A549 (cell line): ENCODE measurements around the gene CDC6. TPM values are rescaled to one million over a fixed set of nuclear protein-coding genes. Genes with fewer than 3 reads are reported as not detected.

Source experiments
- ATAC-seq, 2 experiments: fragments of 200-7000 bp in 1 of 2; fragments of >200 bp in 1 of 2; cut with Nextera tagmentation in 1 of 2; cut with Tn5 transposase in 1 of 2; 3 replicates each; pipeline versions ENCODE4 v1.8.0 to v1.9.1; 2018 to 2020; ENCODE audit warnings: mild to moderate bottlenecking in 1 of 2, moderate library complexity in 1 of 2
- CTCF ChIA-PET: fragments of 300-600 bp; sonication (Branson Sonifier 250); formaldehyde crosslinking; extraction: SDS; loops from one replicate; lab custom pipeline; 2021; ENCODE audit warnings: antibody characterized with exemption, inconsistent platforms; lab: Yijun Ruan, JAX
- POLR2A ChIA-PET: fragments of 350-600 bp; formaldehyde crosslinking; extraction: SDS; loops from one replicate; lab custom pipeline; 2021; ENCODE audit warnings: antibody characterized with exemption, inconsistent platforms; lab: Yijun Ruan, JAX
- DNase-seq, 2 experiments: peaks; one replicate each; pipeline versions ENCODE4 v3.0.0 to v3.0.0-alpha.2; 2011 to 2016; ENCODE audit warnings: low read depth in 1 of 2, low spot score in 1 of 2
- FAIRE-seq: peaks from 2 replicates; lab custom pipeline; 2011; peaks lifted over from hg19 to GRCh38; lab: Jason Lieb, UNC
- H3K27ac ChIP-seq, 2 experiments: fragments of >200 bp; sonication (Bioruptor Twin); formaldehyde crosslinking; 3 replicates each; pipeline ENCODE4 v1.5.1; 2016 to 2017
- H3K4me1 ChIP-seq: fragments of >200 bp; sonication (Bioruptor Twin); formaldehyde crosslinking; 3 replicates; pipeline ENCODE4 v1.6.1; 2016
- H3K4me2 ChIP-seq: fragments of >200 bp; sonication (Bioruptor Twin); formaldehyde crosslinking; 3 replicates; pipeline ENCODE4 v1.6.1; 2016
- H3K4me3 ChIP-seq: fragments of >200 bp; sonication (Bioruptor Twin); formaldehyde crosslinking; 3 replicates; pipeline ENCODE4 v1.5.1; 2016
- H3K9me3 ChIP-seq: fragments of >200 bp; sonication (Bioruptor Twin); formaldehyde crosslinking; 3 replicates; pipeline ENCODE4 v1.6.1; 2016
- CEBPB ChIP-seq, 2 experiments: fragments of >200 bp in 1 of 2; sonication (Bioruptor Twin) in 1 of 2; formaldehyde crosslinking in 1 of 2; IDR thresholded peaks; 2 replicates each; pipeline ENCODE4 v1.6.1; 2012 to 2016
- EP300 ChIP-seq, 2 experiments: fragments of >200 bp; sonication (Bioruptor Twin); formaldehyde crosslinking; IDR thresholded peaks; 2 replicates in 1 of 2; 3 replicates in 1 of 2; pipeline ENCODE4 v1.6.1; 2016 to 2017
- HOXB13 ChIP-seq: fragments of 250-450 bp; sonication (Bioruptor Pico); IDR thresholded peaks from 2 replicates; pipeline ENCODE4 v1.5.0; 2020; ENCODE audit warnings: low read depth, mild to moderate bottlenecking, moderate library complexity
- JUN ChIP-seq, 2 experiments: fragments of >200 bp; sonication (Bioruptor Twin); formaldehyde crosslinking; IDR thresholded peaks; 2 replicates in 1 of 2; 3 replicates in 1 of 2; pipeline ENCODE4 v1.6.1; 2016 to 2017
- KDM1A ChIP-seq: fragments of 200-600 bp; sonication (generic); IDR thresholded peaks from 2 replicates; pipeline ENCODE4 v1.6.1; 2016; ENCODE audit warnings: low read depth, mild to moderate bottlenecking
- MAFK ChIP-seq: fragments of 450-650 bp; IDR thresholded peaks from 2 replicates; pipeline ENCODE4 v1.6.1; 2014; ENCODE audit not compliant: partially characterized antibody
- MYC ChIP-seq: IDR thresholded peaks from 2 replicates; pipeline ENCODE4 v1.6.1; 2012; ENCODE audit warnings: mild to moderate bottlenecking, inconsistent platforms, low read length, improper control_type of control experiment, borderline replicate concordance
- SREBF2 ChIP-seq: fragments of 450-650 bp; IDR thresholded peaks from 2 replicates; pipeline ENCODE4 v1.6.1; 2014; ENCODE audit warnings: mild to moderate bottlenecking, moderate library complexity
- ZNF302 ChIP-seq: fragments of 250-450 bp; sonication (Bioruptor Pico); IDR thresholded peaks from 2 replicates; pipeline ENCODE4 v1.9.0; 2021; ENCODE audit warnings: inconsistent platforms, mild to moderate bottlenecking, moderate library complexity
- WGBS: methylation state at CpG from one replicate; pipeline ENCODE4 v1.1.6; 2017; ENCODE audit errors: missing lambda C conversion rate; 5-methylcytosine and 5-hydroxymethylcytosine counted together
- polyA plus RNA-seq, 4 experiments: library from polyadenylated mRNA; depleted of rRNA in 3 of 4; stranded (reverse); fragments of >200 nt; fragmentation: RNase III in 1 of 4; extraction: RNeasy Plus Mini Kit Qiagen cat#74134 plus additional on column Dnase treatment in 1 of 4; gene quantifications; 2 replicates in 3 of 4; 3 replicates in 1 of 4; pipeline ENCODE4 v1.2.3, GENCODE V29; 2011 to 2017
- TF ChIP-seq, protein P1 (sequence below): IDR thresholded peaks from 2 replicates; pipeline ENCODE4 v1.6.1; 2012; ENCODE audit warnings: low read depth, borderline replicate concordance
- TF ChIP-seq, protein P2 (sequence below): IDR thresholded peaks from 2 replicates; pipeline ENCODE4 v1.6.1; 2012
- TF ChIP-seq, protein P3 (sequence below): fragments of >200 bp; sonication (Bioruptor Twin); formaldehyde crosslinking; IDR thresholded peaks from 3 replicates; pipeline ENCODE4 v1.6.1; 2016
- TF ChIP-seq, protein P4 (sequence below): fragments of 250-450 bp; sonication (Bioruptor Pico); IDR thresholded peaks from 2 replicates; pipeline ENCODE4 v1.5.0; 2020; ENCODE audit warnings: low read depth, mild to moderate bottlenecking, moderate library complexity

The CDC6 gene
- polyA plus RNA-seq, 2 of the 4 experiments (the other 2 are of a cell fraction), result 67.0 to 79.5 TPM

DNA sequence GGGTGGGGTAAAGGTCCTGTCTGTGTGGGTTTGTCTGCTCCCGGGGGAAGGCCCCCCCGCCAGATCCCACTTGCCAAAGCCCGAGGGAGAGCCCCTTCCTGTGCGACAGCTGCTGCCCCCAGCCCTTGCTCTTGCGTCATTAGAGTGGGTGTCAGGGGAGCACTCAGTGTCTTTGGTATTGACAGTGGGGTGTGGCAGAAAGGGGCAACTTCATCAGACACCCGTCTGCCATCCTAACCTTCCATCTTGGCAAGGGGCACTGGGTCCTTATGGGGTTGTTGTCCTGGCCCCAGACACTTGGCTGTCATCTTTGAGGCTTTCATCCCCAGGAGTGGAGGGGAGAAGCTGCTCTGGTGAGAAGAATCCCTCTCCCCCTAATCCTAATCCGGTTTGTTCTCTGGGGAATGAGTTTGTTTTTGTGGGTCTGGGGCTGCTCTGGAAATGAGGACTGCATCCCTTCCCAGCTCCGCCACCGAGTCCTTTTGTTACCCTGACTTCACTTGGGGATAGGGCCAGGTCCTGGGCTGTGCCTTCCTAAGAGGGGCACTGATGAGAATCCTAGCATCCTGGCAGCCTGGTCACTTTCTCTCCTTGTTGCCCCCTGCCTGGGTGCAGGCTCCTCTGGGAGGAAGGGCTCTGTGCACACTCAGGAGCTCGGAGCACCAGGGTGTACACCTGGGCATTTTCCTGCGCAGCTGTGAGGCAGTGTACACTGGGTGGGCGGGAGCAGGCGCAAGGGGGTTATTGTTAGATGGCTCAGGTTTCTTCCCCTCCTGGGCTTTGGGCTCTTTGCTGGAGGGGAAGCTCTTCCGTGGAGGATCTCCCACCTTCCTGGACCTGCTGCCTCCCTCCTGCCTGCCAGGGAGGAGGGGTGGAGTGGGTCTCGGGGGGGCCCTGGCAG lies 55.8 kb downstream of the CDC6 start:
- FAIRE-seq (no peak), ATAC-seq (no peak), DNase-seq (no peak)
- H3K4me2 ChIP-seq, result peak overlapping the region; percentile 97
- H3K4me3 ChIP-seq, result peak overlapping the region; percentile 83
- POLR2A ChIA-PET, result no interaction called here
- peak overlapping the region; percentile 91 to 92; a peak in 5 of 6 replicates for H3K27ac ChIP-seq
- H3K4me1 ChIP-seq, result peaks cover 72% of the 10 kb centered on the region
- no peaks in the 10 kb centered on the region for H3K9me3 ChIP-seq
- 84% methylated on average over 15 of the region's 15 CpGs for WGBS
- no peak for TF ChIP-seq MAFK
- 0 out of 4 replicates have a peak, but pooled peaks of 1 of the 2 experiments have one; percentile 10 for TF ChIP-seq CEBPB (IDR thresholded peaks at IDR 0.05)
- CTCF ChIA-PET, result interaction anchor here (0.6 to 40.3 kb wide), 6 partner anchors 7 to 216 kb away, joined by 3 to 2395 read pairs (median 4); partner anchors contain the start of genes CDC6 and RARA

DNA sequence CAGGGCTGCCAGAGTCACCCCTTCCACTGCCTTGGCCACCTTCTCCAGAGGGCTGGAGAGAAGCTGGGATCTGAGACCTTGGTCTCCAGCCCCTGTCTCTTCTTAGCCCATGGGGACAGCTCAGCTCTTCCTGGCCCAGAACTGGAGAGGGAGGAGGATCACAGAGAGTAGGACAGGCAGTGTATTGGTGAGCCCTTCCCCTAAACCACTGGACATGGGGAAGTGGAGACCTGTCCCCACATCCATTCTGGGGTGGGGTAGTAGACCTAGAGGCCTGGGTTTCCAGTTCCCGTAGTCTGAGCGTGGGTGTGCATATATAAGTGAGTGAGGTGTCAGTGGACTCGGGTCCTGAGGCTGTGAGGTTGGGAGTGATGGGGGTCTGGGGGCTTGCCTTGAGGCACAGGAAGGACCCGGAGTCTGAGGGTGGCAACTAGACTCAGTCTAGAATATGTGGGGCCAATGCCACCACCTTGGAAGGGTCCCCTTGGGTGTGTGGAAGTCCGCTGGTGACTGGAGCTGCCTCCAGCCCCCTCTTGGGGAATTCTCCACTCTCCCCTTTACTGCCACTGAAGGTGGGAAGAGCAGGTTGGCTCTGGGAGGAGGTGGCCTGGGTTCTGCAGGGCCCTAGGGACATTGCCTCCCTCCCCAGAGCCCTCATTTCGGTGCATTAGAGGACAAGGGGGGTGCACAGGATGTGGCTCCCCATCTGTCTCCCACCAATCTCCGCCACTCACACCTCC lies 56.9 kb downstream of the CDC6 start:
- POLR2A ChIA-PET, result interaction anchor here (1.2 to 1.6 kb wide), 2 partner anchors 10 to 18 kb away, joined by 3 to 4 read pairs; no protein-coding TSS in a partner anchor

DNA sequence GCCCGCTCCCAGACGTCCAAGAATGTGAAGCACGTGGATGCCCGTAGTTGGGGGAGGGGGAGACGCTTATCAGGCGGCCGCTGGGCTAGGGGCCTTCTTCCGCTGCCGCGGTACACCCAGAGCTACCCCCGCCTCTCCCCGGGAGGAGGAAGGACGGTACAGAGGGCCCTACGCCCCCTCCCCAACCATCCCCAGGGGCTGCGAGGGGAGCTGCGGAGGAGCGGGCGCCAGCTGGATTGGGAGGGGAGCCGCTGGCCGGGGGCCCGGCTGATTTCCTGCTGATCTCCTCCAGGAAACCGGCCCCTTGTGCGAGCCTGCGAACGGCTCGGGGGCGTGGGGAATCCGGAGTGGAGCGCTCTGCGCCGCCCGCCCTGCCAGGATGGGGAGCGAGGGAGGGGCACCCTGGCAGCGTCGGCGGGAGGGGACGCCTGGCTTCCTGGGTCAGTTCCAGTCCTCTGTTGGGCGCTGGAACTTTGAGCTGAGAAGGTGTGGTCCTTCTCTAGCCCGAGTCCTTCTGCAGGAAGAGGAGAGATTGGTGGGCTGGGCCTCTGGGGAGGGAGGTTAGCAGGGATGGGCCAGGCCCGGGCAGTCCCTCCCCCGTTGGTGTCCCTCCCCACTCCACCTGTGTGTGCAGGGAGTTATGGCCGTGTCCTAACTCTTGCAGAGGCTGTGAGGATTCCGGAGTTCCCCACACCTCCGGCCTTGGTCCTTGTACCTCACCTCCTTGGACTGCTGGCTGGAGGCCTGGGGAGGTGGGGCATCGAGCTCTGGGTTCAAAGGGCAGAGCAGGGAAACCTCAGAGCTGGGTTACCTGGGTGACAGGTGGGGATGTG lies 57.7 kb downstream of the CDC6 start:
- H3K4me3 ChIP-seq, result peak overlapping the region; percentile 39
- H3K4me2 ChIP-seq, result peak overlapping the region; percentile 97
- H3K27ac ChIP-seq, result peak overlapping the region; percentile 86 to 92
- FAIRE-seq, result peak; percentile 18
- CTCF ChIA-PET, result interaction anchor here (0.6 to 40.3 kb wide), 6 partner anchors 12 to 280 kb away, joined by 3 to 2395 read pairs (median 5); partner anchors contain the start of genes CDC6 and RARA
- peak; percentile 14 to 52; a peak in 5 of 6 replicates for ATAC-seq
- peak; percentile 72 to 85 for DNase-seq
- no peaks in the 10 kb centered on the region for H3K9me3 ChIP-seq
- TF ChIP-seq SREBF2, result no peak
- no peak for TF ChIP-seq MYC
- TF ChIP-seq, protein P1, sequence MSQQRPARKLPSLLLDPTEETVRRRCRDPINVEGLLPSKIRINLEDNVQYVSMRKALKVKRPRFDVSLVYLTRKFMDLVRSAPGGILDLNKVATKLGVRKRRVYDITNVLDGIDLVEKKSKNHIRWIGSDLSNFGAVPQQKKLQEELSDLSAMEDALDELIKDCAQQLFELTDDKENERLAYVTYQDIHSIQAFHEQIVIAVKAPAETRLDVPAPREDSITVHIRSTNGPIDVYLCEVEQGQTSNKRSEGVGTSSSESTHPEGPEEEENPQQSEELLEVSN, result peak; percentile 86
- TF ChIP-seq HOXB13 (CRISPR knock-in tag), result 0 out of 2 replicates have a peak, but pooled peaks have one; percentile 0
- TF ChIP-seq, protein P2, sequence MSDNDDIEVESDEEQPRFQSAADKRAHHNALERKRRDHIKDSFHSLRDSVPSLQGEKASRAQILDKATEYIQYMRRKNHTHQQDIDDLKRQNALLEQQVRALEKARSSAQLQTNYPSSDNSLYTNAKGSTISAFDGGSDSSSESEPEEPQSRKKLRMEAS, result peak; percentile 96
- no peak for TF ChIP-seq ZNF302 (CRISPR knock-in tag)
- TF ChIP-seq EP300 (IDR thresholded peaks at IDR 0.05), result no peak
- peak in 1 of 2 experiments; percentile 36; a peak in 1 of 5 replicates for TF ChIP-seq JUN (IDR thresholded peaks at IDR 0.05)
- TF ChIP-seq, protein P3, sequence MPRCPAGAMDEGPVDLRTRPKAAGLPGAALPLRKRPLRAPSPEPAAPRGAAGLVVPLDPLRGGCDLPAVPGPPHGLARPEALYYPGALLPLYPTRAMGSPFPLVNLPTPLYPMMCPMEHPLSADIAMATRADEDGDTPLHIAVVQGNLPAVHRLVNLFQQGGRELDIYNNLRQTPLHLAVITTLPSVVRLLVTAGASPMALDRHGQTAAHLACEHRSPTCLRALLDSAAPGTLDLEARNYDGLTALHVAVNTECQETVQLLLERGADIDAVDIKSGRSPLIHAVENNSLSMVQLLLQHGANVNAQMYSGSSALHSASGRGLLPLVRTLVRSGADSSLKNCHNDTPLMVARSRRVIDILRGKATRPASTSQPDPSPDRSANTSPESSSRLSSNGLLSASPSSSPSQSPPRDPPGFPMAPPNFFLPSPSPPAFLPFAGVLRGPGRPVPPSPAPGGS, result 0 out of 3 replicates have a peak, but pooled peaks have one; percentile 18
- TF ChIP-seq KDM1A, result no peak
- H3K4me1 ChIP-seq, result peaks cover 89% of the 10 kb centered on the region
- 13% methylated on average over 32 of the region's 45 CpGs for WGBS
- POLR2A ChIA-PET, result interaction anchor here (1.2 to 1.6 kb wide), 3 partner anchors 10 to 29 kb away, joined by 3 to 6 read pairs (median 4); no protein-coding TSS in a partner anchor

More for the DNA sequence above, 56.9 kb downstream of the CDC6 start:
- peak; percentile 46; the same call in 1 of the 2 replicates for TF ChIP-seq HOXB13 (CRISPR knock-in tag)
- TF ChIP-seq, protein P4, sequence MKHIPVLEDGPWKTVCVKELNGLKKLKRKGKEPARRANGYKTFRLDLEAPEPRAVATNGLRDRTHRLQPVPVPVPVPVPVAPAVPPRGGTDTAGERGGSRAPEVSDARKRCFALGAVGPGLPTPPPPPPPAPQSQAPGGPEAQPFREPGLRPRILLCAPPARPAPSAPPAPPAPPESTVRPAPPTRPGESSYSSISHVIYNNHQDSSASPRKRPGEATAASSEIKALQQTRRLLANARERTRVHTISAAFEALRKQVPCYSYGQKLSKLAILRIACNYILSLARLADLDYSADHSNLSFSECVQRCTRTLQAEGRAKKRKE, result no peak
- TF ChIP-seq, all 56 proteins: peak for 1
- CTCF ChIA-PET, result interaction anchor here (11.7 to 40.3 kb wide), 2 partner anchors 13 to 32 kb away, joined by 236 to 2395 read pairs; partner anchors contain the start of genes CDC6 and RARA
- Histone ChIP-seq H3K27ac (peak overlapping the region; percentile 86 to 92), H3K4me3 (peak overlapping the region; percentile 39), H3K4me2 (peak overlapping the region; percentile 97), H3K4me1 (peaks cover 84% of the 10 kb centered on the region), H3K9me3 (no peaks in the 10 kb centered on the region)
- DNase-seq (no peak), ATAC-seq (peak in 1 of 2 experiments; percentile 1; a peak in 2 of 6 replicates), FAIRE-seq (no peak)
- WGBS, result 79% methylated on average over 7 of the region's 7 CpGs
